ENCODE results near the gene FOXO4.

- TF ChIP-seq, protein P1, sequence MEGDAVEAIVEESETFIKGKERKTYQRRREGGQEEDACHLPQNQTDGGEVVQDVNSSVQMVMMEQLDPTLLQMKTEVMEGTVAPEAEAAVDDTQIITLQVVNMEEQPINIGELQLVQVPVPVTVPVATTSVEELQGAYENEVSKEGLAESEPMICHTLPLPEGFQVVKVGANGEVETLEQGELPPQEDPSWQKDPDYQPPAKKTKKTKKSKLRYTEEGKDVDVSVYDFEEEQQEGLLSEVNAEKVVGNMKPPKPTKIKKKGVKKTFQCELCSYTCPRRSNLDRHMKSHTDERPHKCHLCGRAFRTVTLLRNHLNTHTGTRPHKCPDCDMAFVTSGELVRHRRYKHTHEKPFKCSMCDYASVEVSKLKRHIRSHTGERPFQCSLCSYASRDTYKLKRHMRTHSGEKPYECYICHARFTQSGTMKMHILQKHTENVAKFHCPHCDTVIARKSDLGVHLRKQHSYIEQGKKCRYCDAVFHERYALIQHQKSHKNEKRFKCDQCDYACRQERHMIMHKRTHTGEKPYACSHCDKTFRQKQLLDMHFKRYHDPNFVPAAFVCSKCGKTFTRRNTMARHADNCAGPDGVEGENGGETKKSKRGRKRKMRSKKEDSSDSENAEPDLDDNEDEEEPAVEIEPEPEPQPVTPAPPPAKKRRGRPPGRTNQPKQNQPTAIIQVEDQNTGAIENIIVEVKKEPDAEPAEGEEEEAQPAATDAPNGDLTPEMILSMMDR (IDR thresholded peaks at IDR 0.05 in 8 of 11, conservative IDR thresholded peaks at IDR 0.05 in 3 of 11), result no peak
- TF ChIP-seq POLR2A (IDR thresholded peaks at IDR 0.05), result no peak
These were observed 35.5 kb upstream of the FOXO4 start for GRCh38 chrX:71060127-71060526.
